GM18861 (cell line): ENCODE results near the gene ANKS1B.
"Not testable (repeated sequence)": the region's sequence is repeated elsewhere in the genome, so short reads cannot be mapped to it uniquely, and the experiment has no call there.

Experiments
- ATAC-seq: cut with Tn5 transposase; IDR thresholded peaks from one replicate; pipeline ENCODE4 v1.9.1; 2021; ENCODE audit not compliant: unreplicated experiment

ANKS1B gene

GRCh38 chr12:99879439-99879838, 105.3 kb downstream of the ANKS1B start:
- ATAC-seq = no peak

GRCh38 chr12:99875081-99875480, 109.7 kb downstream of the ANKS1B start:
- ATAC-seq = no peak

DNA sequence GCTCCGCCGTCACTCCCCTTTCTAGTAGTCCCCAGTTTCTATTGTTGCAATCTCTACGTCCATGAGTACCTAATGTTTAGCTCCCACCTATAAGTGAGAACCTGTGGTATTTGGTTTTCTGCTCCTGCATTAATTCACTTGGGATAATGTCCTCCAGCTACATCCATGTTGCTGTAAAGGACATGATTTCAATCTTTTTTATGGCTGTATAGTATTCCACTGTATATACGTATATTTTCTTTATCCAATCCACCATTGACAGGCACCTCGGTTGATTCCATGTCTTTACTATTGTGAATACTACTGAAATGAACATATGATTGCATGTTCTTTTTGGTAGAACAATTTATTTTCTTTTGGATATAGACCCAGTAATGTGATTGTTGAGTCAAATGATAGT, 114.7 kb downstream of the ANKS1B start:
- ATAC-seq = no peak

GRCh38 chr12:99861731-99862130, 123.0 kb downstream of the ANKS1B start:
- ATAC-seq = no peak

- no peak for ATAC-seq
These were observed 125.6 kb downstream of the ANKS1B start for GRCh38 chr12:99859126-99859525.

DNA sequence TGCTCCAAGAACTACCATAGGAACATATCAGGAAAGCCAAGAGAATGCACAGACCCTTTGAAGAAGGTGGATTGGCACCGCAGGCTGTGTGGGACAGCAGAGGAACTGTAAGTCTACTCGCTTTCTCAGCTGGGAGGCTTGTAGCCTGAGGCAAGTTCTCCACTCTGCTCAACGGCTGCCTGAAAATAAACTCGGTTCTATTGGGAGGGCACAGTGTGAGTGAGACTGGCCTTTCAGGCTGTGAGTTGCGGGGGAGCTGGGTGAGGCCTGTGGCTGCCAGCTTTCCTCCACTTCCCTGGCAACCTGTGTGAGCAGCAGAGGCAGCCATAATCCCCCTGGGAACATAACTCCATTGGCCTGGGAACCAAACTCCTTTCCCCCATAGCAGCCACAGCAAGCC, 132.1 kb downstream of the ANKS1B start:
- no peak for ATAC-seq

DNA sequence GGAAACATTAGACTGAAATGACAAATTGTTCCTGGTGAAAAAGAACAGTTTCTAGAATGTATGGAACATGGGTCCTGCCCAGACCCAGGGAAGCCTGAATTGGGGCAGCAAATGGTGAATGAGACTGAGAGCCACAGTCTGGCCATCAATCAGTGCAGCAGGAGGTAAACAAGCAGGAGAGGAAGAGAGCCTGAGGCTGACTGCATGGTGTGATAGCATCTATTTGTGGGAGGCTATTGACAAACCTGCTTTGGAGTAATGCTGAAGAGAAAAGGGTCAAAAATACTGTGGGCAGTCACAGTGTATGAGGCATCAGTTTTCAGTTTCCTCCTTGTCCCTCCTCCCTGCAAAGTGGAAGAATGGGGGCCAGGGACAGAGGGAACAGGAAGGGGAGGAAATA, 136.8 kb downstream of the ANKS1B start:
- ATAC-seq = no peak

- no peak for ATAC-seq
These were observed 150.0 kb downstream of the ANKS1B start for GRCh38 chr12:99834710-99835109.

DNA sequence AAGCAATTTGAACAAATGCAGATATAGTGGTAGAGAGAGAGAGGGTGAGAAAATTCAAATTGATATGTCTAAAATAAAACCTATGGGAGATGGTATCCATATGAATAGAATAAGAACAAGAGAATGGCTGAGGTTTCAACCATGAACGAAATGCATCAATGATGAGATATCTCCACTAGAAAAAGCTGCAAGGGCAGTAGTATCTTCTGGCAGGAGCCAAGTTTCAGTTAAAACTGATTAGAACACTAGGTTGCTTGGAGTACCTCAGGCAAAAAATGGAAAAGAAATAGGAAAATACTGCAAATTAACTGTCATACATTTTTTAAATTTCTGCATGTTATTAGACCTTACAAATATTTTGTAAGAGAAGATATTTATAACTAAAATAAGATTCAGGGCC, 151.3 kb downstream of the ANKS1B start:
- ATAC-seq = no peak

- no peak for ATAC-seq
These were observed 159.7 kb downstream of the ANKS1B start for GRCh38 chr12:99824900-99825542.

- no peak for ATAC-seq
These were observed 162.5 kb downstream of the ANKS1B start for GRCh38 chr12:99822273-99822672.

GRCh38 chr12:99810718-99811593, 173.8 kb downstream of the ANKS1B start:
- no peak for ATAC-seq

GRCh38 chr12:99809909-99810308, 174.8 kb downstream of the ANKS1B start:
- ATAC-seq = no peak

GRCh38 chr12:99806304-99806703, 178.4 kb downstream of the ANKS1B start:
- ATAC-seq = no peak

- ATAC-seq = no peak
These were observed 180.0 kb downstream of the ANKS1B start for GRCh38 chr12:99804715-99805114.

DNA sequence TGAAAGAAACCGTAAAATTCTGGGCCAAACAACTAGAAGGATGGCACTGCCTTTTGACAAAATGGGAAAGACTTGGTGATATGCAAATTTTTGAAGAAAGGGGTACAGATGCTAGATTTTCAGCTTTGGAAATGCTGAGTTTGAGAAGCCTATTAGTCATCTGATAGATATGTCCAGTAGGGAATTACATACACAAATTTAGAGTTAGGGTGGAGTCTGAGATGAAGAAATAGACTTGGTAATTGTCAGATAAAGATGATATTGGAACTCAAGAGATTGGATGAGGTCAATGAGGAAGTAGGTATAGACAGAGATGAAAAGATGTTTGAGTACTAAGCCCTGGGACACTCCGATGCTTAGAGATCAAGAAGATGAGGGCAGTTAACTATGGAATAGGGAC, 184.1 kb downstream of the ANKS1B start:
- no peak for ATAC-seq

DNA sequence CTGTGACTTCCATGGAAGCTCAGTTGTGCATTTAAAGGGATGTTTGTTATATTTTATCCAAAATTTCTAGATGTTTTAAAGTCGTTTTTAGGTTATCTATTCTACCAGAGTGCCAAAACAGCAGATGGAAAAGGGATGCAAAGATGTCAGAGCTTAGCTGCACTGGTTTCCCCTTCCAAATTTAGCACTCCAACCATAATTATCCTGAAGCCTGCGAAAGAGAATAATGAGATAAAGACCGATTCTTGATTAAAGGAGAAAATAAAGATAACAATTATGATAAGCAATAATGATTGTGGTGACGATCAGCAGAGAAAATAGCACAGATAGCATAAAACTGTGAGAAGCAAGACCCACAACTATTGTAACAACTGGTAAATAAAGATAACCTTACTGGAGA, 186.8 kb downstream of the ANKS1B start:
- ATAC-seq = not testable (repeated sequence)

- ATAC-seq = no peak
These were observed 201.3 kb downstream of the ANKS1B start for GRCh38 chr12:99783421-99783820.

DNA sequence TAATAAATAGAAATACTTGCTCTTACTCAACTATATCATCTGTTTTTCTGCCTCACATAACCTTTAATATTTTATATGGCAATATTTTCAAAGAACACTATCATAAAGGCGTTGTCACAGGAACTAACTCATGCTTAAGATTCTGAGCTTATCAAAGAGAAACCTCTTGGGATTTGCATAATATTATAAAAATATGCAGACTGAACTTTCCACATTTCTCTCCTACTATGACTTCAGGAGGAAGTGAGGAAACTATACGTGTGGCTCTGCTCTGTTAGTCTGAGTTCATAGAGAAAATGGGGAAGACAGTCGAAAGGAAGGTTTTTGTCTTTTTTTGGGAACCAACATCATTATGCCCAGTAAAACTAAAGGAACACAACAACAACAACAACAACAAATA, 212.5 kb downstream of the ANKS1B start:
- ATAC-seq = no peak

DNA sequence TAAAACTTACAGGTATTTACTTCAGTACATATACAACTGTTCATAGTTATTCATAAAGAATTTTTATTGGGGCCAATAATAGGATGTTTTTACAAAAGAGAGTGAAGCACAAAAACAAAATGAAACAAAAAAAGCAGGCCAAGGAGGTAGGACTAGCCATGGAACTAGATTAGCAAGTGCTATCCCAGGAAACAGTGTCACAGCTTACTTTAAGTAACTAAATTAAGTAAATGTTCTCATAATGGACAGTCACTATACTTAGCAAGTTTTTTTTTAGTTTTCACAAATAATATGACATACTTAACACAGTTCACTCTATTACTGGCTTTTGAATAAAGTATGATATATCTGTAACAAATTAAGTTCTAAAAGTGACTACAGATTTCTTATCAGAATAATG, 213.1 kb downstream of the ANKS1B start:
- no peak for ATAC-seq

DNA sequence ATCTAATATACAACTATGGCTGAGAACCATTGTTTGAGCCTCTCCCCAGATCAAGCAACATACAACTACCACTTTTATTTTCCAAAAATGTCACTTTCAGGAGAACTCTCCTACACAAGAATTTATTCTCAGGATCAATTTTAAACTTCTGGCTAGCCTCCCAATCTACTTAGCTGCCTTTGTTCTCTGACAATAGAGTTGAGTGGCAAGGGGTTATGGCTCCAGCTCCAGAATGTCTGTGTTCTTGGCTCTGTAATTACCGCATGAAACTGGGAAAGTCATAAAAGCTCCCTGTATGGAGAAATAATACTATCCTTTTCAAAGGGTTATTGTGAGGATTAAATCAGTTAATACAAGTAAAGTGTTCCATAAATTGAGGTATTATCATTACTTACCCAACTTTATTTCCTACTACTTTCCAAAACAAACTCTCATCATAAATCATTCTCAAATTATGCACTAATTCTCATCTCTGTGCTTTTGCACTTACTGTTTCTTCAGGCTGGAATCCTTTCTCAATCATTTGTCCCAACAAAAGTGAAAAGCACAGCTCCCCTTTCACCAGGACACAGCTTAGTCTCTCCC, 215.2 kb downstream of the ANKS1B start:
- ATAC-seq = no peak

DNA sequence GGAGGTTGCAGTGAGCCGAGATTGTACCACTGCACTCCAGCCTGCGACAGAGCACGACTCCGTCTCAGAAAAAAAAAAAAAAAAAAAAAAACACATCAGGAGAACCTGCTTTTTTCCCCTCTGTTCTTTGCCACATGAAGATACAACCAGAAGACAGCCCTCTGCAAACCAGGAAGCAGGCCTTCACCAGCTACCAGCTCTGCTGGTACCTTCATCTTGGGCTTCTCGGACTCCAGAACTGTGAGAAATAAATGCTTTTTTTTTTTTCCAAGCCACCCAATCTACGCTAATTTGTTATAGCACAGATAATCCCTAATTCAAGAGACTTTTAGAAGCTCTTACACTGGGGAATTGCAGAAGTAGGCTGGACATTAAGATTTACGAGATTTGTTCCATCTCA, 216.0 kb downstream of the ANKS1B start:
- no peak for ATAC-seq
